Large intestine (tissue), 3 donors: ENCODE data around the gene IDUA. TPM values are rescaled to one million over a fixed set of nuclear protein-coding genes. Genes with fewer than 3 reads are reported as not detected.

Experiments
- DNase-seq, 2 donors: peaks; one replicate each; pipeline versions ENCODE4 v3.0.0 to v3.0.0-alpha.2; 2013
- H3K27ac ChIP-seq: one replicate; pipeline ENCODE4 v1.5.1; 2013; ENCODE audit warnings: low read length
- H3K27me3 ChIP-seq: 2 replicates; pipeline ENCODE4 v1.6.1; 2013; ENCODE audit warnings: low read length; ENCODE audit not compliant: control insufficient read depth, insufficient read depth
- H3K36me3 ChIP-seq: 2 replicates; pipeline ENCODE4 v1.6.1; 2013; ENCODE audit warnings: low read length; ENCODE audit not compliant: control insufficient read depth, insufficient read depth
- H3K4me1 ChIP-seq: one replicate; pipeline ENCODE4 v1.6.1; 2013; ENCODE audit warnings: low read length; ENCODE audit not compliant: control insufficient read depth, insufficient read depth
- H3K4me3 ChIP-seq: one replicate; pipeline ENCODE4 v1.5.1; 2013; ENCODE audit warnings: low read length
- H3K9me3 ChIP-seq: one replicate; pipeline ENCODE4 v1.6.1; 2013; ENCODE audit warnings: mild to moderate bottlenecking, low read depth, low read length, moderate library complexity; ENCODE audit not compliant: control insufficient read depth
- WGBS: methylation state at CpG from one replicate; pipeline ENCODE4 v1.1.5; 2013; ENCODE audit warnings: low lambda C conversion rate; ENCODE audit not compliant: insufficient coverage; 5-methylcytosine and 5-hydroxymethylcytosine counted together
- polyA plus RNA-seq: library from polyadenylated mRNA; unstranded; fragments of 120-200 nt; gene quantifications from one replicate; pipeline ENCODE4 v1.2.1, GENCODE V29; 2013

The IDUA gene
- polyA plus RNA-seq, 1 donor, result 21.1 TPM

- peaks cover 20% of the 10 kb centered on the region for H3K9me3 ChIP-seq
- no peak overlapping the region for H3K4me3 ChIP-seq
- H3K4me1 ChIP-seq, result peaks cover 51% of the 10 kb centered on the region
- no peak for DNase-seq
- H3K27ac ChIP-seq, result no peak overlapping the region
- peaks cover 11% of the 10 kb centered on the region for H3K36me3 ChIP-seq
- H3K27me3 ChIP-seq, result no peaks in the 10 kb centered on the region
- no CpG with 5 or more reads among the region's 58 CpGs for WGBS
Measured at GRCh38 chr4:989722-990471, 3.1 kb downstream of the IDUA start.

GRCh38 chr4:990746-991367 is 4.0 kb downstream of the IDUA start:
- H3K36me3 ChIP-seq, result peaks cover 11% of the 10 kb centered on the region
- no peak overlapping the region for H3K4me3 ChIP-seq
- no CpG with 5 or more reads among the region's 26 CpGs for WGBS
- no peaks in the 10 kb centered on the region for H3K27me3 ChIP-seq
- peaks cover 20% of the 10 kb centered on the region for H3K9me3 ChIP-seq
- H3K4me1 ChIP-seq, result peaks cover 49% of the 10 kb centered on the region
- H3K27ac ChIP-seq, result no peak overlapping the region
- DNase-seq, result no peak

GRCh38 chr4:991451-992296 is 4.8 kb downstream of the IDUA start:
- no peak for DNase-seq
- Histone ChIP-seq H3K36me3 (peaks cover 11% of the 10 kb centered on the region), H3K4me3 (peak overlapping the region; percentile 19), H3K27ac (peak overlapping the region; percentile 99), H3K27me3 (peaks cover 7% of the 10 kb centered on the region), H3K9me3 (peaks cover 20% of the 10 kb centered on the region), H3K4me1 (peaks cover 50% of the 10 kb centered on the region)
- no CpG with 5 or more reads among the region's 50 CpGs for WGBS

- no CpG with 5 or more reads among the region's 25 CpGs for WGBS
Measured at GRCh38 chr4:992297-993110, 5.7 kb downstream of the IDUA start.

GRCh38 chr4:993111-994029 is 6.5 kb downstream of the IDUA start, which contains the start of gene SLC26A1:
TSS of gene SLC26A1 (minus strand) at chr4:993404. CDS start at chr4:991703, 1,701 bp downstream.
- peaks cover 22% of the 10 kb centered on the region for H3K9me3 ChIP-seq
- H3K36me3 ChIP-seq, result peaks cover 11% of the 10 kb centered on the region
- peaks cover 20% of the 10 kb centered on the region for H3K27me3 ChIP-seq
- WGBS, result no CpG with 5 or more reads among the region's 37 CpGs
- peak within 1 kb of the TSS; percentile 37 for H3K4me3 ChIP-seq
- H3K27ac ChIP-seq, result peak within 1 kb of the TSS; percentile 99
- DNase-seq, result peak; percentile 90 to 94
- peaks cover 54% of the 10 kb centered on the region for H3K4me1 ChIP-seq

More at GRCh38 chr4:992297-993110, 5.7 kb downstream of the IDUA start:
- Histone ChIP-seq H3K9me3 (peaks cover 20% of the 10 kb centered on the region), H3K27ac (peak overlapping the region; percentile 99), H3K4me3 (peak overlapping the region; percentile 37), H3K36me3 (peaks cover 11% of the 10 kb centered on the region), H3K4me1 (peaks cover 51% of the 10 kb centered on the region), H3K27me3 (peaks cover 12% of the 10 kb centered on the region)
- peak; percentile 97 for DNase-seq

- no peak overlapping the region for H3K4me3 ChIP-seq
- peaks cover 8% of the 10 kb centered on the region for H3K36me3 ChIP-seq
- peaks cover 14% of the 10 kb centered on the region for H3K9me3 ChIP-seq
- DNase-seq, result no peak
- H3K27ac ChIP-seq, result no peak overlapping the region
- peaks cover 38% of the 10 kb centered on the region for H3K27me3 ChIP-seq
- no CpG with 5 or more reads among the region's 23 CpGs for WGBS
- H3K4me1 ChIP-seq, result peaks cover 54% of the 10 kb centered on the region
Measured at GRCh38 chr4:995311-996026, 8.6 kb downstream of the IDUA start.

GRCh38 chr4:996030-996996 is 9.5 kb downstream of the IDUA start:
- Histone ChIP-seq H3K4me3 (no peak overlapping the region), H3K9me3 (peaks cover 8% of the 10 kb centered on the region), H3K4me1 (peaks cover 54% of the 10 kb centered on the region), H3K27ac (no peak overlapping the region), H3K36me3 (peaks cover under 1% of the 10 kb centered on the region), H3K27me3 (peaks cover 47% of the 10 kb centered on the region)
- DNase-seq, result peak in 1 of 2 donors; percentile 76
- no CpG with 5 or more reads among the region's 15 CpGs for WGBS

GRCh38 chr4:996997-997374 is 10.1 kb downstream of the IDUA start:
- Histone ChIP-seq H3K36me3 (no peaks in the 10 kb centered on the region), H3K4me3 (no peak overlapping the region), H3K27me3 (peaks cover 53% of the 10 kb centered on the region), H3K4me1 (peaks cover 51% of the 10 kb centered on the region), H3K9me3 (peaks cover 10% of the 10 kb centered on the region), H3K27ac (no peak overlapping the region)
- DNase-seq, result no peak
- no CpG with 5 or more reads among the region's 25 CpGs for WGBS
